GM12874 (cell line): ENCODE data around the gene AFP.

Source experiments
- CTCF ChIP-seq: IDR thresholded peaks from 2 replicates; pipeline ENCODE4 v1.5.1; 2011; ENCODE audit warnings: low read depth, mild to moderate bottlenecking, control low read depth, low read length, moderate library complexity; ENCODE audit not compliant: insufficient read depth

The AFP gene

DNA sequence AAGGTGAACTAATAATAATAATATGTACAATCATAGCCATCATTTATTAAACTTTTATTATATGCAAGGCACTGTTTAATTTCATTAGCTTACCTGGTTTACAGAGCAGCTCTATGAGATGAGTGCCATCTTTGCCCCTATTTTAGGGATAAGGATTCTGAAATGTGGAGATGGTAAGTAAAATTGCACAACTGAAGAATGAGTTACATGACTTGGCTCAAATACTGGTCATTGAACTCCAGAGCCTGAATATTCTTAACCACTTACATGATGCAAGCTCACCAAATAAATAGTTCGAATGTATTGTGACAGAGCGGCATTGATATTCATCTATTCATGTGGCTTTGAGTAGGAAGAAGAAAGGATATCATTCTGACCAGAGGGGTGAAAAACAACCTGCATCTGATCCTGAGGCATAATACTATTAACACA is 20.2 kb upstream of the AFP start:
- no peak for TF ChIP-seq CTCF

GRCh38 chr4:73416423-73417087 is 19.5 kb upstream of the AFP start:
- no peak for TF ChIP-seq CTCF

DNA sequence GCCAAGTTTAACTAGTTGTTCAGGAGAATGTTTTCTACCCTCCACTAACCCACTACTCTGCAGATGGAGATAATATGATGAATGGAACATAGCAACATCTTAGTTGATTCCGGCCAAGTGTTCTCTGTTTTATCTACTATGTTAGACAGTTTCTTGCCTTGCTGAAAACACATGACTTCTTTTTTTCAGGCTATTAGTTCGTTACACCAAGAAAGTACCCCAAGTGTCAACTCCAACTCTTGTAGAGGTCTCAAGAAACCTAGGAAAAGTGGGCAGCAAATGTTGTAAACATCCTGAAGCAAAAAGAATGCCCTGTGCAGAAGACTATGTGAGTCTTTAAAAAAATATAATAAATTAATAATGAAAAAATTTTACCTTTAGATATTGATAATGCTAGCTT is 18.7 kb upstream of the AFP start:
- no peak for TF ChIP-seq CTCF

- TF ChIP-seq CTCF, result no peak
Observed at GRCh38 chr4:73417973-73418372, 18.0 kb upstream of the AFP start.

DNA sequence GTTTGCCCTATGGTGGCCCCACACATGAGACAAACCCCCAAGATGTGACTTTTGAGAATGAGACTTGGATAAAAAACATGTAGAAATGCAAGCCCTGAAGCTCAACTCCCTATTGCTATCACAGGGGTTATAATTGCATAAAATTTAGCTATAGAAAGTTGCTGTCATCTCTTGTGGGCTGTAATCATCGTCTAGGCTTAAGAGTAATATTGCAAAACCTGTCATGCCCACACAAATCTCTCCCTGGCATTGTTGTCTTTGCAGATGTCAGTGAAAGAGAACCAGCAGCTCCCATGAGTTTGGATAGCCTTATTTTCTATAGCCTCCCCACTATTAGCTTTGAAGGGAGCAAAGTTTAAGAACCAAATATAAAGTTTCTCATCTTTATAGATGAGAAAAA is 17.3 kb upstream of the AFP start:
- no peak for TF ChIP-seq CTCF

GRCh38 chr4:73419106-73420038 is 16.6 kb upstream of the AFP start:
- no peak for TF ChIP-seq CTCF

- no peak for TF ChIP-seq CTCF
Observed at GRCh38 chr4:73420615-73421014, 15.4 kb upstream of the AFP start.
